Measurements from ENCODE around the gene DCAF4L1.
A peak's percentile ranks its signal among the peaks of the same experiment; 100 is the strongest.

Gene DCAF4L1

GRCh38 chr4:41990365-41991111 is 9.0 kb downstream of the DCAF4L1 start, which contains the start of gene SLC30A9:
Gene SLC30A9 (plus strand): TSS chr4:41990530. CDS start chr4:41990652, 122 bp downstream.
- DNase-seq: peak; percentile 94 to 96

DNA sequence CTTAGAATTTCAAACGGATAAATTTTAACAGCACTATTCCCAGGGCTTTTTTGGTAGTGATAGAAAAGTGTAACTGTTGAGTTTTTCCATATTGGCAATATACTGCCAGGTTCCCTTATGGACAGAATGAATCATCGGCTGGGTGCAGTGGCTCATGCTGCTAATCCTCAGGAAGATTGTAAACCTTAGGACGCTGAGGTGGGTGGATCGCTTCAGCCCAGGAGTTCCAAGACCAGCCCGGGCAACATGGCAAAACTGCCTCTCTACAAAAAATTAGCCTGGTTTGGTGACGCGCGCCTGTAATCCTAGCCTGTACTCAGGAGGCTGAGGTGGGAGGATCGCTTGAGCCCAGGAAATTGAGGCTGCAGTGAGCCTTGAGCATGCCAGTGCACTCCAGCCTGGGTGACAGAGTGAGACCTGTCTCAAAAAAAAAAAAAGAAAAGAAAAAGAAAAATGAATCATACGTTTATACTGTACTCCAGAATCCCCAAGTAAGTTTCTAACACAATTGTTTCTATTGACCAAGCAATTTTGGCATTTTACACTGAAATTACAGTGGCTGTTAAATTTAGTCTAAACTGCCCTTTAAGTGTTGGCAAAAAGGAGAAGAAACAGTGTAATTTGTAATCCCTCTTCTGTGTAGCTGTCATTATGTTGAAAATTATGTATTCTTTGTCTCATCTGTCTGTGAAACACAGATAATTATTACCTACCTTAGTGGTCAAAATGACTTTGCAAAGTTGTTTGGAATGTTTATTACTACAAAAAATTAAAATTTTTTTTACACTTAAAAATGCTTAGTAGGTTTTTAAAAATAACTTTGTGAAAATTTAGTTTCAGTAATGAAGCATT is 10.6 kb downstream of the DCAF4L1 start:
- DNase-seq: no peak

GRCh38 chr4:41992967-41993857 is 11.7 kb downstream of the DCAF4L1 start:
- DNase-seq: no peak

- no peak for DNase-seq
Observed at GRCh38 chr4:41994461-41994985, 13.0 kb downstream of the DCAF4L1 start.

- DNase-seq: no peak
Observed at GRCh38 chr4:41998019-41998418, 16.5 kb downstream of the DCAF4L1 start.

- DNase-seq: no peak
Observed at GRCh38 chr4:41999321-41999720, 17.8 kb downstream of the DCAF4L1 start.

DNA sequence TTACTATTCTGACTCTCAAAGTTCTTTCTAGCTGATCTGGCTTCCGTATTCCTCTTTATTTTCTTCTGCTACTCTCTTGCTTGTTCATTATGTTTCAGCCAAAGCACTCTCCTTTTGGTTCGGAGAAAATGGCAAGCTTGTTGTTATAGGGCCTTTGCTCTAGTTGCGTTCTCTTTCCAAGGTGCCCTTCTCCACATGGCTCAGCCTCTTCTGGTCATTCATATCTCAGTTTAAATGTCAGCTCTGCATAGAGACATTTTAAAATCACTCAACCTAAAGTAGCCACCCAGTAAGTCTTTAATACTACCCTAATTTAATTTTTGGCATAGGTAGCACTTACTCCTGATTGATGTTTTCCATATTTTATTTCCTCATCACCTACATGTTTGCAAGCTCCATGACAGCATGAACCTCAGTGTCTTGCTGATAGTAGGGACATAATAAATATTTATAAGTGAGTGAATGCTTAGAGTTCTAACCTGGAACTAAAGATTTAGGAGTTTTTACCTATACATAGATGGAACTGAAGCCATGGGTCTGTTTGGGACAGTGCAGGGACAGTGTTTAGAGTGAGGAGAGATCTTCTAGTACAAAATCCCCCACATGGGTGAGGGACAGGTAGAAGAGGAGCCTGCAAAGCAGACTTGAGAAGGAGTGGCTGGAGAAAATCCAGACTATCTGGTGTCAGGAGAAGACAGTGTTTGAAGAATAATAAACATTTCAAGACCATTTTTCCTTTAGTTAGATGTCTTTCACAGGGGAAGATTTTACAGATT is 26.6 kb downstream of the DCAF4L1 start:
- DNase-seq: no peak

GRCh38 chr4:42015438-42015837 is 33.9 kb downstream of the DCAF4L1 start:
- no peak for DNase-seq

GRCh38 chr4:42018451-42018850 is 36.9 kb downstream of the DCAF4L1 start:
- no peak for DNase-seq

All from hippocampal formation (tissue), 2 donors.